ENCODE results near the gene ABCC11. TPM values are rescaled to one million over a fixed set of nuclear protein-coding genes. Genes with fewer than 3 reads are reported as not detected.

The ABCC11 gene
- 0.29 TPM in 1 of 2 replicates, not detected in the other for total RNA-seq

GRCh38 chr16:48247311-48247710, at the start of gene ABCC11:
TSS of gene ABCC11 (minus strand) at chr16:48247539. CDS start at chr16:48231921, 15,618 bp downstream.

GRCh38 chr16:48244080-48244862, 3.1 kb downstream of the ABCC11 start, which contains the start of gene LONP2:
TSS of gene LONP2 (plus strand) at chr16:48244300. CDS start at chr16:48244389, 89 bp downstream.

GRCh38 chr16:48155926-48156789, 91.2 kb downstream of the ABCC11 start, which contains the start of gene ABCC12:
TSS of gene ABCC12 (minus strand) at chr16:48155993. CDS start at chr16:48146424, 9,569 bp downstream.

Other genes with a start within 250 kb of the ABCC11 start
- not detected in 2 replicates for gene ABCC12, start 91.5 kb downstream of the ABCC11 start, total RNA-seq
- 38.6 and 54.9 TPM in 2 replicates for gene LONP2, start 3.2 kb downstream of the ABCC11 start, total RNA-seq
- 16.3 and 19.6 TPM in 2 replicates for gene SIAH1, start 137.9 kb upstream of the ABCC11 start, total RNA-seq